ENCODE data around the gene MEI4. TPM values are rescaled to one million over a fixed set of nuclear protein-coding genes. Genes with fewer than 3 reads are reported as not detected.

Gene MEI4, protein sequence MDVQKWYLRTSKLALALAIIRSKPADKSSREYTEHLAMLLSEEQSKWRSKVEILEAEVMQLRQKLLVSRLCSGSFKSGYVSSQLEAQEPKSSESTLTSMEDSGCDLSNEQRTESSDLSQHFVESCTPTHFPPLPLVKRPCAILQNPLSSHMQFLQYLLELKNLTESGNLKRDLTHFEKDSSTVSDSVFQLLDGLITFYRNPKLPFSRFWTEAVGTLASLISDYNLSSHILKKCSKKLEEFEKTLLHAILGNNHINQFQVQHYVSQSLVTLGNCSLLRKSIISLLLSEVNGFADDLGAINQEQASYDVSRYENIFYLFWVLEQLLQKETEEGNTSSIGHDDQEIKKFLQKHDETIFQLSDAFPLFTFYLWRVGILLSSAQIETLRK
- total RNA-seq: under 1 TPM in 1 of 4 donors, not detected in 3; 0.09 TPM

DNA sequence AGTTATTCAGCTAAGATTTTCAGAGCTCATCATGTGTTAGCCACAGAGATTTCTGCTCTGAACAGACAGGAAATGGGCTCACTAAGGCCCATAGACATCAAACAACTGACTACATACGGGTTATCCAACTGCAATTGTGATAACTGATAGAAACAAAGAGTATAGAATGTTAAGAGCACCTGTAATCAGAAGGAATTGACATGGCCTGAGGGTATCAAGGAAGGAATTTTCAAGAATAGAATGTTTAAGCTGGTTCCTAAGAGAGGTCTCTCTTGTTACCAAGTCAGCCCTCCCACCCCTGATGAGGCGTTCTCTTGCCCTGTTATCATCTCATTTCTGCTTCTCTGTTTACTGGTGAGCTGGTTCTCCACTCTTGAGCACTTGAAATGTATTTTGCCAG, at the start of gene MEI4:
MEI4 (plus strand) TSS at position 301 of the 400 bp plus-strand sequence. CDS start 37,633 bp downstream, outside the sequence.
- TF ChIP-seq, protein P1, sequence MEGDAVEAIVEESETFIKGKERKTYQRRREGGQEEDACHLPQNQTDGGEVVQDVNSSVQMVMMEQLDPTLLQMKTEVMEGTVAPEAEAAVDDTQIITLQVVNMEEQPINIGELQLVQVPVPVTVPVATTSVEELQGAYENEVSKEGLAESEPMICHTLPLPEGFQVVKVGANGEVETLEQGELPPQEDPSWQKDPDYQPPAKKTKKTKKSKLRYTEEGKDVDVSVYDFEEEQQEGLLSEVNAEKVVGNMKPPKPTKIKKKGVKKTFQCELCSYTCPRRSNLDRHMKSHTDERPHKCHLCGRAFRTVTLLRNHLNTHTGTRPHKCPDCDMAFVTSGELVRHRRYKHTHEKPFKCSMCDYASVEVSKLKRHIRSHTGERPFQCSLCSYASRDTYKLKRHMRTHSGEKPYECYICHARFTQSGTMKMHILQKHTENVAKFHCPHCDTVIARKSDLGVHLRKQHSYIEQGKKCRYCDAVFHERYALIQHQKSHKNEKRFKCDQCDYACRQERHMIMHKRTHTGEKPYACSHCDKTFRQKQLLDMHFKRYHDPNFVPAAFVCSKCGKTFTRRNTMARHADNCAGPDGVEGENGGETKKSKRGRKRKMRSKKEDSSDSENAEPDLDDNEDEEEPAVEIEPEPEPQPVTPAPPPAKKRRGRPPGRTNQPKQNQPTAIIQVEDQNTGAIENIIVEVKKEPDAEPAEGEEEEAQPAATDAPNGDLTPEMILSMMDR (IDR thresholded peaks at IDR 0.05): no peak
- ATAC-seq (ENCODE audit: low FRiP score) (no peak), DNase-seq (ENCODE audit: low spot score) (no peak)

DNA sequence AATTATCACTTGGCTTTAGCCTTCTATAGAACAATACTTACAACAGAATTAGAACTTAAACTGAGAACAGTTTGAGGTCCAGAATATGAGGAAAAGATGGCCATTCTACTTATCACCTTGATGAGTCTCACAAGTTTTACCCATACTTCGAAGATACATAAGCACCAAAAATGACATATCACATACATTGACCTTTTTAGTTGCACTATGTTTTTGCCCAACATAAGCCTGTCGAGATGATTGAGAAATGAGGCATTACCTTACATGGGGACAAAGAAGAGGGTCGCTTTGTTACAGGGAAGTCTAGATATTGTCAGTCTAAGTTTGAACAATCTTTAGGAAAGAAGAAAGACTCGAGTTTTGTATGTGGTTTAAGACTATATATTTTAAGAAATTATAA, 48.4 kb upstream of the MEI4 start:
- no peak for DNase-seq (ENCODE audit: low spot score)
- TF ChIP-seq, protein P1 (IDR thresholded peaks at IDR 0.05): no peak
- no peak for ATAC-seq (ENCODE audit: low FRiP score)

DNA sequence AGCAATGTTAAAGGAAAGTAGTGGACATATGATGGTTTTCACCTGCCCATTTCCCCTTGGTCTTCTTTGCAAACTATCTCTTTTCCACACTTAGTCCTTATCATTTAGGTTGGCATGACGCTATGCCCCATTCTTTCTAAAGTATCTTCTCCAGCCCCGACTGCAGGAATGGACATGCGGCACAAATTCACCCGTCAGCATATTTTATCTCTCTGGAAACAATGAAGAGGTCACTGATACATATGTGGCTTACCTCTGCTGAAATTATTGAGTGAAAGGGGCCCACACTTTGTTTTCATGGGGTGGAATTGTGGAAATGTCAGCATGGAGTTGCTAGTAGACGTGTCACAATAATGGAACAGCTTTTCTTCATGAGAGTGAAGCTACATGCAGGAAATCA, 45.8 kb upstream of the MEI4 start:
- no peak for DNase-seq (ENCODE audit: low spot score)
- TF ChIP-seq, protein P1 (IDR thresholded peaks at IDR 0.05): no peak
- ATAC-seq (ENCODE audit: low FRiP score): no peak

DNA sequence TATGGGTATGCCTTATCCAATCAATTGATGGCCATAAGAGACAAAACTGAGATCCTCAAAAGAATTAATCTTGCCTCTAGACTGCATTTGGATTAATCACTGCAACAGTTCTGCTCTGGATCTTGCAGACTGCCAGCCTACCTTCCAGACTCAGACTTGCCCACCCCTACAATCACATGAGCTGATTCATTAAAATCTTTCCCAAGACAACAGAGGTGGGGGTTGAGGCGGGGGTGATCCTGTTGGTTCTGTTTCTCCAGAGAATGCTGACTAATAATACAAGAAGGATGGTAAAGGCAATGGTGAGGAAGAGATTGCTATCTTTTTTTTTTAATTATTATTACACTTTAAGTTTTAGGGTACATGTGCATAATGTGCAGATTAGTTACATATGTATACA, 43.7 kb upstream of the MEI4 start:
- no peak for DNase-seq (ENCODE audit: low spot score)
- TF ChIP-seq, protein P1 (IDR thresholded peaks at IDR 0.05): no peak
- no peak for ATAC-seq (ENCODE audit: low FRiP score)

DNA sequence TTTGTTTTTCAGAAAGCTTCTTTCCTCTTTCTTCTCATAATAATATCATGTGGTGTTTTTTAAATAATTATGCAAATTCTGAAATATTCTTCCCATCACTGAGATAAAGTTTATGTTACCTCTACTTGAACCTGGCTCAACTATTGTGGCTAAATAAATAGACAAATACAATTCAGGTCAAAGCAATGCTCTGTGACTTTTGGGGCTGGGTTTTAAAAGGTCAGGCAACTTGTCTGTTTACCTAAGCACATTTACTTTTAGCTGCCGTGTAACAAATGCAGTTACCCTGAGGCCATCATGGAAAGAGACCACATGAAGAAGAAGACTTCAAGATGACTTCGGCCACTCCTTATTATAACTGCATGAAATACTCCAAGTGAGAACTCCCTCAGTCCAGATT, 33.7 kb upstream of the MEI4 start:
- ATAC-seq (ENCODE audit: low FRiP score) (no peak), DNase-seq (ENCODE audit: low spot score) (no peak)
- TF ChIP-seq, protein P1 (IDR thresholded peaks at IDR 0.05): no peak

DNA sequence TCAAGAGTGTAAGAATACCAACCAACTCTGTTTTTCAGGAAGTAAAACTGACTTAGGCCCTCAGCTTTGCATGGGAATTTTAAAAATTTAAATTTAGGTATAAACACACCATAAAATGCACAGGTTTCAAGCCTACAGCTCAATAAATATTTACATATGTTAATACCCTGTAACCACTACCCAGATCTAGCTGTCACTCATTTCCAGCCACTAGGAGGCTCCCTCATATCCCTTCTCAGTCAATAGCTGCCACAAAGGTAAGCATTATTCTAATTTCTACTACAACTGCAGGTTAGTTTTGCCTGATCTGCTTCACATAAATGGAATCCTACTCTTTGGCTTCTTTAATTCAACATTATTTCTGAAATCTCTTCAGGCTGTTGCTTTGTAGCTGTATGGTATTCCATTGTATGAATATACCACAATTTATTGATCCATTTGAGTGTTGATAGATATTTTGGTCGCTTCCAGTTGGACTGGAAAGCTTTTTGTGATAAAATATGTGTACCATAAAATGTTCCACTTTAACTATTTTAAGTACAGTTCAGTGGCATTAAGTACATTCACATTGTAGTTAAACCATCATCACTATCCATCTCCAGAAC, 32.5 kb upstream of the MEI4 start:
- ATAC-seq (ENCODE audit: low FRiP score) (no peak), DNase-seq (ENCODE audit: low spot score) (no peak)
- TF ChIP-seq, protein P1 (IDR thresholded peaks at IDR 0.05): no peak

DNA sequence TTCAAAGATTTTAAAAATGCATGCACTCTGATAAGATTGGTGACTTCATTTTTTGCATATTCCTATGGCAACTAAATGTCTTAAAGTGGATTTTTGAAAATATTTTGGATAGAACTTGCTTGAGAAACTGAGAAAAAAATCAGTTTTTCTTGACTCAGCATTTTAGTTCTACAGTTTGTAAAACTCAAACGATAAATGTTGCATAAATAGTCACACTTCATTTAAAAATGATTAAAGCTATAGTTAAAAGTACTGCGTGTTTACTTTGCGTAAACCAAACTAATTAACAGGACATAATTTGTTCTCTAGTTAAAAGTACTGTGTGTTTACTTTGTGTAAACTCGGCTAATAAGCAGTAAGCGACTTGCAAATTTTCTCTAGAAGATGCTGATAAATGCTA, 28.3 kb upstream of the MEI4 start:
- ATAC-seq (ENCODE audit: low FRiP score): no peak
- no peak for DNase-seq (ENCODE audit: low spot score)
- TF ChIP-seq, protein P1 (IDR thresholded peaks at IDR 0.05): no peak
